Fibroblast of lung (primary cell): ENCODE measurements around the gene CRYL1.

ENCODE experiments used
- EZH2 ChIP-seq: IDR thresholded peaks from 2 replicates; pipeline ENCODE4 v1.5.1; 2012; ENCODE audit warnings: low read length, control low read depth, mild to moderate bottlenecking; ENCODE audit errors: missing control alignments
- TF ChIP-seq, protein P1 (sequence below), 2 donors: IDR thresholded peaks in 1 of 2; conservative IDR thresholded peaks in 1 of 2; 1 replicate in 1 of 2; 2 replicates in 1 of 2; pipeline ENCODE4 v1.5.1; 2011 to 2012; ENCODE audit warnings: low read length in 2 of 2, control low read depth in 1 of 2, inconsistent platforms in 1 of 2, low read depth in 1 of 2, mild to moderate bottlenecking in 1 of 2

DNA sequence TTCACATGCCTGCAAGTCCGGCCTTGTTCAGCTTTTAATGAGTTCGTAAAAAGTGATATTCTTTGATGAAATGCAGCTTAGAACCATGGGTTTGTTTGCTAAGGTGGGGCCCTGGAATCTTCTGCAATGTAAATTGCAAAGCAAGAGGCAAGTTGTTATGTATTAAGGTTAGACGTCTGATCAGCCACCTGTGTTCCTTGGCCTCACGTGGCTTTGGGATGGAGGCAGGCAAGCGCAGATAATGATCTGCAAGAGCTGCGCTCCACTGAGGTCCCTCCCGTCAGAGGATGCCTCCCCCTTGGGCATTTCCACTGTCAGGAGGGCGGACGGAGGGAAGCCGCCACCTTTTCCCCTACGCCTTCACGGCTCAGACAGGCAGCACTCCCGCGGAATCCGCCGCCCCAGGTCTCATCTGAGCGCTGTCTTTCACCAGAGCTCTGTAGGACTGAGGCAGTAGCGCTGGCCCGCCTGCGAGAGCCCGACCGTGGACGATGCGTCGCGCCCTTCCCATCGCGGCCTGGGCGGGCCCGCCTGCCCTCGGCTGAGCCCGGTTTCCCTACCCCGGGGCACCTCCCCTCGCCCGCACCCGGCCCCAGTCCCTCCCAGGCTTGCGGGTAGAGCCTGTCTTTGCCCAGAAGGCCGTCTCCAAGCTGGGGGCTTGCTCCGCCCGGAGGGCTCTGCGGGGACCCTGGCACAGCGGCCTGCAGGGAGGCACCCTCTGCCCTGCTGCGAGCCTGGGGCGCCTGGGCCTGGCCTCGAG is 110.9 kb downstream of the CRYL1 start:
- TF ChIP-seq, protein P1, sequence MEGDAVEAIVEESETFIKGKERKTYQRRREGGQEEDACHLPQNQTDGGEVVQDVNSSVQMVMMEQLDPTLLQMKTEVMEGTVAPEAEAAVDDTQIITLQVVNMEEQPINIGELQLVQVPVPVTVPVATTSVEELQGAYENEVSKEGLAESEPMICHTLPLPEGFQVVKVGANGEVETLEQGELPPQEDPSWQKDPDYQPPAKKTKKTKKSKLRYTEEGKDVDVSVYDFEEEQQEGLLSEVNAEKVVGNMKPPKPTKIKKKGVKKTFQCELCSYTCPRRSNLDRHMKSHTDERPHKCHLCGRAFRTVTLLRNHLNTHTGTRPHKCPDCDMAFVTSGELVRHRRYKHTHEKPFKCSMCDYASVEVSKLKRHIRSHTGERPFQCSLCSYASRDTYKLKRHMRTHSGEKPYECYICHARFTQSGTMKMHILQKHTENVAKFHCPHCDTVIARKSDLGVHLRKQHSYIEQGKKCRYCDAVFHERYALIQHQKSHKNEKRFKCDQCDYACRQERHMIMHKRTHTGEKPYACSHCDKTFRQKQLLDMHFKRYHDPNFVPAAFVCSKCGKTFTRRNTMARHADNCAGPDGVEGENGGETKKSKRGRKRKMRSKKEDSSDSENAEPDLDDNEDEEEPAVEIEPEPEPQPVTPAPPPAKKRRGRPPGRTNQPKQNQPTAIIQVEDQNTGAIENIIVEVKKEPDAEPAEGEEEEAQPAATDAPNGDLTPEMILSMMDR (conservative IDR thresholded peaks at IDR 0.05 in 1 of 2, IDR thresholded peaks at IDR 0.05 in 1 of 2; ENCODE audit: low read depth in 1 of 2, low read length in 2 of 2) = no peak
- TF ChIP-seq EZH2 = no peak
